HEK293 (cell line): ENCODE data around the gene CDYL.

ENCODE experiments used
- CTCF ChIA-PET: fragments of 350-600 bp; formaldehyde crosslinking; extraction: SDS; loops from one replicate; lab custom pipeline; 2021; ENCODE audit warnings: antibody characterized with exemption; lab: Yijun Ruan, JAX
- POLR2A ChIA-PET: fragments of 300-600 bp; formaldehyde crosslinking; extraction: SDS; loops from one replicate; lab custom pipeline; 2020; ENCODE audit warnings: antibody characterized with exemption, inconsistent platforms; lab: Yijun Ruan, JAX
- H3K27ac ChIP-seq: fragments of 200-500 bp; sonication (Bioruptor generic); 2 replicates; pipeline ENCODE4 v1.5.1; 2014; ENCODE audit warnings: low read depth, low read length, control low read depth, inconsistent platforms; ENCODE audit errors: extremely low read depth
- H3K36me3 ChIP-seq, 2 experiments: fragments of 200-500 bp in 1 of 2; sonication (Bioruptor generic) in 1 of 2; 1 replicate in 1 of 2; 2 replicates in 1 of 2; pipeline ENCODE4 v1.5.1; 2014 to 2017; ENCODE audit warnings: inconsistent platforms in 2 of 2, low read length in 2 of 2; ENCODE audit not compliant: control insufficient read depth in 2 of 2, insufficient read depth in 1 of 2
- H3K4me1 ChIP-seq: fragments of 200-500 bp; sonication (Bioruptor generic); 2 replicates; pipeline ENCODE4 v1.5.1; 2014; ENCODE audit warnings: mild to moderate bottlenecking, low read length, inconsistent platforms; ENCODE audit not compliant: control insufficient read depth, insufficient read depth
- H3K4me3 ChIP-seq: 2 replicates; pipeline ENCODE4 v1.5.1; 2011; ENCODE audit warnings: low read depth, mild to moderate bottlenecking, control low read depth, low read length, moderate library complexity
- H3K9me3 ChIP-seq: fragments of 200-500 bp; sonication (Bioruptor generic); 2 replicates; pipeline ENCODE4 v1.5.1; 2014; ENCODE audit warnings: low read depth, low read length, inconsistent platforms; ENCODE audit not compliant: control insufficient read depth, insufficient read depth
- KLF7 ChIP-seq: fragments of 450-650 bp; formaldehyde crosslinking; IDR thresholded peaks from 2 replicates; pipeline ENCODE4 v1.5.1; 2016; ENCODE audit warnings: missing biosample characterization, missing genetic modification characterization, borderline replicate concordance
- PRDM1 ChIP-seq: fragments of 450-650 bp; formaldehyde crosslinking; IDR thresholded peaks from 2 replicates; pipeline ENCODE4; 2016; ENCODE audit warnings: missing biosample characterization, missing genetic modification characterization
- TCF7L2 ChIP-seq: IDR thresholded peaks from 2 replicates; pipeline ENCODE4 v1.6.1; 2011; ENCODE audit warnings: low read depth, mild to moderate bottlenecking, inconsistent platforms, low read length, moderate library complexity, borderline replicate concordance
- ZBTB17 ChIP-seq: fragments of 450-650 bp; formaldehyde crosslinking; IDR thresholded peaks from 2 replicates; pipeline ENCODE4 v1.5.1; 2016; ENCODE audit warnings: missing biosample characterization, missing genetic modification characterization
- ZBTB20 ChIP-seq: fragments of 450-650 bp; formaldehyde crosslinking; IDR thresholded peaks from 2 replicates; pipeline ENCODE4 v1.5.1; 2016; ENCODE audit warnings: missing biosample characterization, missing genetic modification characterization
- ZNF157 ChIP-seq: fragments of 450-650 bp; formaldehyde crosslinking; IDR thresholded peaks from 2 replicates; pipeline ENCODE4 v1.5.1; 2016; ENCODE audit warnings: missing biosample characterization, missing genetic modification characterization
- ZNF2 ChIP-seq: fragments of 450-650 bp; formaldehyde crosslinking; IDR thresholded peaks from 2 replicates; pipeline ENCODE4 v1.5.1; 2016; ENCODE audit warnings: missing biosample characterization, missing genetic modification characterization
- ZNF274 ChIP-seq, 2 experiments: fragments of 200-500 bp in 1 of 2; fragments of 450-650 bp in 1 of 2; sonication (Bioruptor generic) in 1 of 2; formaldehyde crosslinking in 1 of 2; IDR thresholded peaks; 2 replicates each; pipeline versions ENCODE4 v1.5.1 to v1.6.1; 2014 to 2016; ENCODE audit warnings: borderline replicate concordance in 1 of 2, inconsistent platforms in 1 of 2, low read length in 1 of 2, missing biosample characterization in 1 of 2, missing genetic modification characterization in 1 of 2
- ZNF292 ChIP-seq: fragments of 450-650 bp; formaldehyde crosslinking; IDR thresholded peaks from 2 replicates; pipeline ENCODE4 v1.5.1; 2016; ENCODE audit warnings: low read depth, missing biosample characterization, missing genetic modification characterization, borderline replicate concordance
- ZNF514 ChIP-seq: fragments of 450-650 bp; formaldehyde crosslinking; IDR thresholded peaks from 2 replicates; pipeline ENCODE4 v1.5.1; 2016; ENCODE audit warnings: missing biosample characterization, missing genetic modification characterization
- ZNF621 ChIP-seq: fragments of 450-650 bp; formaldehyde crosslinking; IDR thresholded peaks from 2 replicates; pipeline ENCODE4 v1.5.1; 2017; ENCODE audit warnings: missing biosample characterization, missing genetic modification characterization
- ZNF623 ChIP-seq: fragments of 450-650 bp; formaldehyde crosslinking; IDR thresholded peaks from 2 replicates; pipeline ENCODE4 v1.5.1; 2016; ENCODE audit warnings: missing biosample characterization, missing genetic modification characterization
- ZNF677 ChIP-seq: fragments of 450-650 bp; IDR thresholded peaks from 2 replicates; pipeline ENCODE4 v1.5.0; 2018; ENCODE audit warnings: missing biosample characterization, mild to moderate bottlenecking, missing genetic modification characterization, moderate library complexity
- ZNF777 ChIP-seq: fragments of 450-650 bp; formaldehyde crosslinking; IDR thresholded peaks from 2 replicates; pipeline ENCODE4 v1.5.1; 2017; ENCODE audit warnings: missing biosample characterization, missing genetic modification characterization, borderline replicate concordance
- TF ChIP-seq, protein P1 (sequence below): fragments of 450-650 bp; formaldehyde crosslinking; IDR thresholded peaks from 2 replicates; pipeline ENCODE4 v1.5.1; 2016; ENCODE audit warnings: missing biosample characterization, missing genetic modification characterization, borderline replicate concordance
- TF ChIP-seq, protein P2 (sequence below): fragments of 450-650 bp; formaldehyde crosslinking; IDR thresholded peaks from 2 replicates; pipeline ENCODE4 v1.5.1; 2017; ENCODE audit warnings: missing biosample characterization, missing genetic modification characterization
- TF ChIP-seq, protein P3 (sequence below): fragments of 450-650 bp; formaldehyde crosslinking; IDR thresholded peaks from 2 replicates; pipeline ENCODE4 v1.5.1; 2016; ENCODE audit warnings: missing biosample characterization, missing genetic modification characterization
- TF ChIP-seq, protein P4 (sequence below): fragments of 450-650 bp; formaldehyde crosslinking; IDR thresholded peaks from 2 replicates; pipeline ENCODE4; 2016; ENCODE audit warnings: missing biosample characterization, missing genetic modification characterization
- TF ChIP-seq, protein P5 (sequence below): fragments of 450-650 bp; formaldehyde crosslinking; IDR thresholded peaks from 2 replicates; pipeline ENCODE4 v1.5.1; 2016; ENCODE audit warnings: missing biosample characterization, missing genetic modification characterization
- TF ChIP-seq, protein P6 (sequence below): fragments of 450-650 bp; formaldehyde crosslinking; IDR thresholded peaks from 2 replicates; pipeline ENCODE4 v1.5.1; 2017; ENCODE audit warnings: missing biosample characterization, missing genetic modification characterization

CDYL gene

DNA sequence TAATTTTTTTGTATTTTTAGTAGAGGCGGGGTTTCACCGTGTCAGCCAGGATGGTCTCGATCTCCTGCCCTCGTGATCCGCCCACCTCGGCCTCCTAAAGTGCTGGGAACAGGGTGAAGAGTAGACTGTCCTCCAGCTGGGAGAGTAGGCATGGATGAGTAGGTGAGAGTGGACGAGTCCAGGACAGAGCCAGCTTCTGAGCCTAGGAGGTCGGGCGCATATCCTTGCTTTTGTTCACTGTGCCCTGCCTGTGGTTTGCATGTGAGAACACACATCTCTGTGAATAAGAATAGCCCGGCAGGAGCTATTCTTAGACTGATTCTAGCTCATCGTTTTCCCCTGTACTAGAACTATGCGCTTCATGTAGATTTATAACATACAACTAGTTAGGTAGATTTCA, 149.4 kb downstream of the CDYL start:
- CTCF ChIA-PET, result interaction anchor here (0.5 to 0.6 kb wide), 2 partner anchors 14 to 106 kb away, joined by 3 to 4 read pairs; no protein-coding TSS in a partner anchor
- no peak overlapping the region for H3K4me3 ChIP-seq
- H3K27ac ChIP-seq, result no peak overlapping the region
- POLR2A ChIA-PET, result no interaction called here
- H3K9me3 ChIP-seq, result no peaks in the 10 kb centered on the region
- no peaks in the 10 kb centered on the region for H3K4me1 ChIP-seq
- TF ChIP-seq ZNF623 (tag by site-specific recombination) (no peak), PRDM1 (tag by site-specific recombination) (no peak), ZNF514 (tag by site-specific recombination) (no peak), ZBTB20 (tag by site-specific recombination) (no peak), ZNF274 (IDR thresholded peaks at IDR 0.05; ENCODE audit: low read length) (no peak), ZNF274 (tag by site-specific recombination; IDR thresholded peaks at IDR 0.05; ENCODE audit: borderline replicate concordance) (no peak), TCF7L2 (no peak), ZNF621 (tag by site-specific recombination) (no peak), ZNF157 (no peak), KLF7 (no peak), ZNF292 (tag by site-specific recombination) (no peak), ZNF2 (no peak)
- TF ChIP-seq, protein P1, sequence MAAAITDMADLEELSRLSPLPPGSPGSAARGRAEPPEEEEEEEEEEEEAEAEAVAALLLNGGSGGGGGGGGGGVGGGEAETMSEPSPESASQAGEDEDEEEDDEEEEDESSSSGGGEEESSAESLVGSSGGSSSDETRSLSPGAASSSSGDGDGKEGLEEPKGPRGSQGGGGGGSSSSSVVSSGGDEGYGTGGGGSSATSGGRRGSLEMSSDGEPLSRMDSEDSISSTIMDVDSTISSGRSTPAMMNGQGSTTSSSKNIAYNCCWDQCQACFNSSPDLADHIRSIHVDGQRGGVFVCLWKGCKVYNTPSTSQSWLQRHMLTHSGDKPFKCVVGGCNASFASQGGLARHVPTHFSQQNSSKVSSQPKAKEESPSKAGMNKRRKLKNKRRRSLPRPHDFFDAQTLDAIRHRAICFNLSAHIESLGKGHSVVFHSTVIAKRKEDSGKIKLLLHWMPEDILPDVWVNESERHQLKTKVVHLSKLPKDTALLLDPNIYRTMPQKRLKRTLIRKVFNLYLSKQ (tag by site-specific recombination), result no peak
- TF ChIP-seq, protein P2, sequence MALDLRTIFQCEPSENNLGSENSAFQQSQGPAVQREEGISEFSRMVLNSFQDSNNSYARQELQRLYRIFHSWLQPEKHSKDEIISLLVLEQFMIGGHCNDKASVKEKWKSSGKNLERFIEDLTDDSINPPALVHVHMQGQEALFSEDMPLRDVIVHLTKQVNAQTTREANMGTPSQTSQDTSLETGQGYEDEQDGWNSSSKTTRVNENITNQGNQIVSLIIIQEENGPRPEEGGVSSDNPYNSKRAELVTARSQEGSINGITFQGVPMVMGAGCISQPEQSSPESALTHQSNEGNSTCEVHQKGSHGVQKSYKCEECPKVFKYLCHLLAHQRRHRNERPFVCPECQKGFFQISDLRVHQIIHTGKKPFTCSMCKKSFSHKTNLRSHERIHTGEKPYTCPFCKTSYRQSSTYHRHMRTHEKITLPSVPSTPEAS (tag by site-specific recombination), result no peak
- TF ChIP-seq, protein P3, sequence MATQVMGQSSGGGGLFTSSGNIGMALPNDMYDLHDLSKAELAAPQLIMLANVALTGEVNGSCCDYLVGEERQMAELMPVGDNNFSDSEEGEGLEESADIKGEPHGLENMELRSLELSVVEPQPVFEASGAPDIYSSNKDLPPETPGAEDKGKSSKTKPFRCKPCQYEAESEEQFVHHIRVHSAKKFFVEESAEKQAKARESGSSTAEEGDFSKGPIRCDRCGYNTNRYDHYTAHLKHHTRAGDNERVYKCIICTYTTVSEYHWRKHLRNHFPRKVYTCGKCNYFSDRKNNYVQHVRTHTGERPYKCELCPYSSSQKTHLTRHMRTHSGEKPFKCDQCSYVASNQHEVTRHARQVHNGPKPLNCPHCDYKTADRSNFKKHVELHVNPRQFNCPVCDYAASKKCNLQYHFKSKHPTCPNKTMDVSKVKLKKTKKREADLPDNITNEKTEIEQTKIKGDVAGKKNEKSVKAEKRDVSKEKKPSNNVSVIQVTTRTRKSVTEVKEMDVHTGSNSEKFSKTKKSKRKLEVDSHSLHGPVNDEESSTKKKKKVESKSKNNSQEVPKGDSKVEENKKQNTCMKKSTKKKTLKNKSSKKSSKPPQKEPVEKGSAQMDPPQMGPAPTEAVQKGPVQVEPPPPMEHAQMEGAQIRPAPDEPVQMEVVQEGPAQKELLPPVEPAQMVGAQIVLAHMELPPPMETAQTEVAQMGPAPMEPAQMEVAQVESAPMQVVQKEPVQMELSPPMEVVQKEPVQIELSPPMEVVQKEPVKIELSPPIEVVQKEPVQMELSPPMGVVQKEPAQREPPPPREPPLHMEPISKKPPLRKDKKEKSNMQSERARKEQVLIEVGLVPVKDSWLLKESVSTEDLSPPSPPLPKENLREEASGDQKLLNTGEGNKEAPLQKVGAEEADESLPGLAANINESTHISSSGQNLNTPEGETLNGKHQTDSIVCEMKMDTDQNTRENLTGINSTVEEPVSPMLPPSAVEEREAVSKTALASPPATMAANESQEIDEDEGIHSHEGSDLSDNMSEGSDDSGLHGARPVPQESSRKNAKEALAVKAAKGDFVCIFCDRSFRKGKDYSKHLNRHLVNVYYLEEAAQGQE (tag by site-specific recombination), result no peak
- TF ChIP-seq, protein P4, sequence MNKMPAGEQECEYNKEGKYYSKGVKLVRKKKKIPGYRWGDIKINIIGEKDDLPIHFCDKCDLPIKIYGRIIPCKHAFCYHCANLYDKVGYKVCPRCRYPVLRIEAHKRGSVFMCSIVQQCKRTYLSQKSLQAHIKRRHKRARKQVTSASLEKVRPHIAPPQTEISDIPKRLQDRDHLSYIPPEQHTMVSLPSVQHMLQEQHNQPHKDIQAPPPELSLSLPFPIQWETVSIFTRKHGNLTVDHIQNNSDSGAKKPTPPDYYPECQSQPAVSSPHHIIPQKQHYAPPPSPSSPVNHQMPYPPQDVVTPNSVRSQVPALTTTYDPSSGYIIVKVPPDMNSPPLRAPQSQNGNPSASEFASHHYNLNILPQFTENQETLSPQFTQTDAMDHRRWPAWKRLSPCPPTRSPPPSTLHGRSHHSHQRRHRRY (tag by site-specific recombination), result no peak
- TF ChIP-seq, protein P5, sequence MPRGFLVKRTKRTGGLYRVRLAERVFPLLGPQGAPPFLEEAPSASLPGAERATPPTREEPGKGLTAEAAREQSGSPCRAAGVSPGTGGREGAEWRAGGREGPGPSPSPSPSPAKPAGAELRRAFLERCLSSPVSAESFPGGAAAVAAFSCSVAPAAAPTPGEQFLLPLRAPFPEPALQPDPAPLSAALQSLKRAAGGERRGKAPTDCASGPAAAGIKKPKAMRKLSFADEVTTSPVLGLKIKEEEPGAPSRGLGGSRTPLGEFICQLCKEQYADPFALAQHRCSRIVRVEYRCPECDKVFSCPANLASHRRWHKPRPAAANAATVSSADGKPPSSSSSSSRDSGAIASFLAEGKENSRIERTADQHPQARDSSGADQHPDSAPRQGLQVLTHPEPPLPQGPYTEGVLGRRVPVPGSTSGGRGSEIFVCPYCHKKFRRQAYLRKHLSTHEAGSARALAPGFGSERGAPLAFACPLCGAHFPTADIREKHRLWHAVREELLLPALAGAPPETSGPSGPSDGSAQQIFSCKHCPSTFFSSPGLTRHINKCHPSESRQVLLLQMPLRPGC, result no peak
- no peaks in the 10 kb centered on the region for H3K36me3 ChIP-seq

GRCh38 chr6:4928426-4928825, 152.2 kb downstream of the CDYL start:
- ChIA-PET CTCF (interaction anchor here (0.6 to 1.7 kb wide), 5 partner anchors 8 to 615 kb away, joined by 3 to 6 read pairs (median 3); no protein-coding TSS in a partner anchor), POLR2A (no interaction called here)
- no peaks in the 10 kb centered on the region for H3K4me1 ChIP-seq
- H3K27ac ChIP-seq, result no peak overlapping the region
- no peaks in the 10 kb centered on the region for H3K36me3 ChIP-seq
- no peaks in the 10 kb centered on the region for H3K9me3 ChIP-seq
- H3K4me3 ChIP-seq, result no peak overlapping the region
- no peak for TF ChIP-seq ZNF777 (tag by site-specific recombination)
- TF ChIP-seq, protein P6, sequence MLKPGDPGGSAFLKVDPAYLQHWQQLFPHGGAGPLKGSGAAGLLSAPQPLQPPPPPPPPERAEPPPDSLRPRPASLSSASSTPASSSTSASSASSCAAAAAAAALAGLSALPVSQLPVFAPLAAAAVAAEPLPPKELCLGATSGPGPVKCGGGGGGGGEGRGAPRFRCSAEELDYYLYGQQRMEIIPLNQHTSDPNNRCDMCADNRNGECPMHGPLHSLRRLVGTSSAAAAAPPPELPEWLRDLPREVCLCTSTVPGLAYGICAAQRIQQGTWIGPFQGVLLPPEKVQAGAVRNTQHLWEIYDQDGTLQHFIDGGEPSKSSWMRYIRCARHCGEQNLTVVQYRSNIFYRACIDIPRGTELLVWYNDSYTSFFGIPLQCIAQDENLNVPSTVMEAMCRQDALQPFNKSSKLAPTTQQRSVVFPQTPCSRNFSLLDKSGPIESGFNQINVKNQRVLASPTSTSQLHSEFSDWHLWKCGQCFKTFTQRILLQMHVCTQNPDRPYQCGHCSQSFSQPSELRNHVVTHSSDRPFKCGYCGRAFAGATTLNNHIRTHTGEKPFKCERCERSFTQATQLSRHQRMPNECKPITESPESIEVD, result 0 out of 2 replicates have a peak, but pooled peaks have one; percentile 21
- TF ChIP-seq ZNF677 (tag by site-specific recombination), result no peak
- no peak for TF ChIP-seq KLF7
- no peak for TF ChIP-seq ZBTB17 (tag by site-specific recombination)
